Liver (tissue), 3 donors: ENCODE data around the gene DNAJC7.

Experiments
- CTCF ChIP-seq: fragments of 150-350 bp; IDR thresholded peaks from 2 replicates; pipeline ENCODE4 v1.5.1; 2017; ENCODE audit warnings: improper control_type of control experiment, low read depth, low read length; ENCODE audit not compliant: missing input control
- SP1 ChIP-seq: IDR thresholded peaks from 2 replicates; pipeline ENCODE4 v1.6.1; 2018; ENCODE audit warnings: antibody characterized with exemption, mild to moderate bottlenecking
- TAF1 ChIP-seq: conservative IDR thresholded peaks from 2 replicates; pipeline ENCODE4 v1.6.1; 2016; ENCODE audit warnings: antibody characterized with exemption, mild to moderate bottlenecking
- donor health status: healthy.
- donor health status: healthy.

- TF ChIP-seq TAF1: no peak
- no peak for TF ChIP-seq CTCF
- TF ChIP-seq SP1: no peak
These were observed 37.8 kb upstream of the DNAJC7 start for GRCh38 chr17:42055027-42055426.
